Mesenchymal stem cell (in vitro differentiated cells and primary cell): Measurements from ENCODE around the gene SCART1.

Experiments
- DNase-seq: peaks from one replicate; pipeline ENCODE4 v3.0.0-alpha.2; 2013
- H2AFZ ChIP-seq: one replicate; pipeline ENCODE4 v1.6.1; 2013; ENCODE audit warnings: low read depth, mild to moderate bottlenecking, control low read depth, inconsistent platforms, low read length, moderate library complexity
- H2AK5ac ChIP-seq: 2 replicates; pipeline ENCODE4 v1.6.1; 2013; ENCODE audit warnings: low read length, moderate library complexity, mild to moderate bottlenecking, inconsistent platforms; ENCODE audit not compliant: severe bottlenecking
- H2BK120ac ChIP-seq: one replicate; pipeline ENCODE4 v1.6.1; 2013; ENCODE audit warnings: low read depth, mild to moderate bottlenecking, inconsistent platforms, low read length, moderate library complexity
- H2BK12ac ChIP-seq, 2 experiments: one replicate each; pipeline ENCODE4 v1.6.1; 2013; ENCODE audit warnings: inconsistent platforms in 2 of 2, low read length in 2 of 2, mild to moderate bottlenecking in 2 of 2, moderate library complexity in 2 of 2, control low read depth in 1 of 2
- H2BK15ac ChIP-seq: one replicate; pipeline ENCODE4 v1.6.1; 2013; ENCODE audit warnings: mild to moderate bottlenecking, low read depth, inconsistent platforms; ENCODE audit not compliant: poor library complexity, severe bottlenecking
- H2BK5ac ChIP-seq: 2 replicates; pipeline ENCODE4 v1.6.1; 2013; ENCODE audit warnings: low read depth, mild to moderate bottlenecking, low read length, control low read depth, inconsistent platforms; ENCODE audit not compliant: poor library complexity, severe bottlenecking
- H3K14ac ChIP-seq, 2 experiments: one replicate each; pipeline ENCODE4 v1.6.1; 2013; ENCODE audit warnings: inconsistent platforms in 2 of 2, low read length in 2 of 2, control low read depth in 1 of 2, mild to moderate bottlenecking in 1 of 2, moderate library complexity in 1 of 2
- H3K18ac ChIP-seq, 2 experiments: one replicate each; pipeline ENCODE4 v1.6.1; 2013; ENCODE audit warnings: inconsistent platforms in 2 of 2, low read length in 2 of 2, control low read depth in 1 of 2, low read depth in 1 of 2, mild to moderate bottlenecking in 1 of 2
- H3K23ac ChIP-seq, 2 experiments: one replicate each; pipeline ENCODE4 v1.6.1; 2013; ENCODE audit warnings: inconsistent platforms in 2 of 2, low read length in 2 of 2, mild to moderate bottlenecking in 2 of 2, moderate library complexity in 2 of 2, control low read depth in 1 of 2
- H3K27ac ChIP-seq: 2 replicates; pipeline ENCODE4 v1.5.1; 2013; ENCODE audit warnings: mild to moderate bottlenecking, moderate library complexity, low read length, control low read depth, inconsistent platforms; ENCODE audit not compliant: poor library complexity, severe bottlenecking
- H3K27me3 ChIP-seq, 2 experiments: 2 replicates each; pipeline versions ENCODE4 v1.6.1 to v1.7.0; 2013; ENCODE audit warnings: low read length in 2 of 2, mild to moderate bottlenecking in 2 of 2, moderate library complexity in 2 of 2, control low read depth in 1 of 2, inconsistent platforms in 1 of 2; ENCODE audit not compliant: control insufficient read depth in 1 of 2, insufficient read depth in 1 of 2
- H3K36me3 ChIP-seq, 2 experiments: 2 replicates each; pipeline versions ENCODE4 v1.6.1 to v1.7.0; 2013; ENCODE audit warnings: low read length in 2 of 2, control low read depth in 1 of 2, inconsistent platforms in 1 of 2, low read depth in 1 of 2, mild to moderate bottlenecking in 1 of 2; ENCODE audit not compliant: insufficient read depth in 2 of 2, control insufficient read depth in 1 of 2
- H3K4ac ChIP-seq, 2 experiments: one replicate each; pipeline ENCODE4 v1.6.1; 2013; ENCODE audit warnings: inconsistent platforms in 2 of 2, low read length in 2 of 2, mild to moderate bottlenecking in 2 of 2, moderate library complexity in 2 of 2, control low read depth in 1 of 2, low read depth in 1 of 2
- H3K4me1 ChIP-seq: 2 replicates; pipeline ENCODE4 v1.6.1; 2013; ENCODE audit warnings: low read depth, low read length, control low read depth; ENCODE audit not compliant: control insufficient read depth, insufficient read depth
- H3K4me2 ChIP-seq: 2 replicates; pipeline ENCODE4 v1.6.1; 2013; ENCODE audit warnings: low read length, mild to moderate bottlenecking, inconsistent platforms; ENCODE audit not compliant: poor library complexity, severe bottlenecking
- H3K4me3 ChIP-seq, 2 experiments: 2 replicates each; pipeline versions ENCODE4 v1.5.1 to v1.7.0; 2013; ENCODE audit warnings: low read length in 2 of 2, mild to moderate bottlenecking in 2 of 2, control low read depth in 1 of 2, low read depth in 1 of 2; ENCODE audit not compliant: insufficient read depth in 1 of 2
- H3K79me1 ChIP-seq: replicated peaks from 2 replicates; pipeline ENCODE4 v1.6.1; 2013; ENCODE audit warnings: mild to moderate bottlenecking, control low read depth, low read length, inconsistent platforms; ENCODE audit not compliant: poor library complexity, severe bottlenecking
- H3K9ac ChIP-seq: 2 replicates; pipeline ENCODE4 v1.7.0; 2013; ENCODE audit warnings: mild to moderate bottlenecking, low read length, moderate library complexity
- H3K9me3 ChIP-seq: 2 replicates; pipeline ENCODE4 v1.7.0; 2013; ENCODE audit warnings: mild to moderate bottlenecking, low read length; ENCODE audit not compliant: control insufficient read depth
- H4K8ac ChIP-seq: one replicate; pipeline ENCODE4 v1.6.1; 2013; ENCODE audit warnings: inconsistent platforms, mild to moderate bottlenecking, low read length, moderate library complexity
- H4K91ac ChIP-seq: one replicate; pipeline ENCODE4 v1.6.1; 2013; ENCODE audit warnings: mild to moderate bottlenecking, low read length, inconsistent platforms
- WGBS: methylation state at CpG from one replicate; pipeline ENCODE4 v1.1.7; 2013; ENCODE audit warnings: mixed read lengths; 5-methylcytosine and 5-hydroxymethylcytosine counted together

The SCART1 gene

DNA sequence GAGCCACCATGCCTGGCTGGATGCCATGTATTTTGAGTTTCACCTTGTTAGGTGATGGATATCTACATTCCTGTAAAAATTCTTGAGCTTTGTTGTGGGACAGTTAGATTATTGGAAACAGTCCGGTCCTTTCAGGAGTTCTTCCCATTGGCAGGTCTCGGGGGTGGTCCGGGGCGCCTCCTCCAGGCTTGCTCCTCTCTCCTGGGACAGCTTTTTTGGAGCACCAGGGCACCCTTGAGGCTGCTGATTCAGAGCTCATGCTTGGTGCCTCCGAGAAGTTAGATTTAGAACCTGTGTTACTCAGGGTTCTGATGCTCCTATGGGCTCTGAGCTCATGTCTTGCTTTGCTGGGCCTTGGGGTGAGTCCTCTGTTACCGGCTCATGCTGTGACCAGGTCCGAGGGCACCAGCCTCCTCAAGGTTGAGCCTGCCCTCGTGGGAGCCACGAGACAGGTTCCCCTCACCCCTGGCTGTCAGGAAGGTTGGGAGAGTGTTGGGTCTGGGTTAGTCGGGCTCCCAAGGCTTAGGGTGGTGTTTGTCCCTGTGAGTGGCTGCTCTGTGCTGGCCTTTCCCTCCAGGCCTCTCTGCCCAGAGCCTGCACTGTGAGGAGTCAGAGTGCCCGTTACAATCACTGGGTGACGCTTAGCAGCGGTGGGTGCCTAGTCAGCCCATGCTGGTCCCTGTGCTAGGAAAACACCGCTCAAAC, 35.3 kb upstream of the SCART1 start:
- H2BK15ac ChIP-seq = no peak overlapping the region
- H3K18ac ChIP-seq = no peak overlapping the region
- no peak overlapping the region for H3K4ac ChIP-seq
- H3K27ac ChIP-seq = no peak overlapping the region
- no peak overlapping the region for H2AK5ac ChIP-seq
- H3K4me3 ChIP-seq = no peak overlapping the region
- H2BK120ac ChIP-seq = no peak overlapping the region
- 97% methylated on average over 14 of the region's 14 CpGs for WGBS
- H4K8ac ChIP-seq = no peak overlapping the region
- H3K9ac ChIP-seq = no peak overlapping the region
- H3K9me3 ChIP-seq = no peaks in the 10 kb centered on the region
- H3K23ac ChIP-seq = no peak overlapping the region
- H3K4me1 ChIP-seq = peaks cover 19% of the 10 kb centered on the region
- no peak overlapping the region for H2BK12ac ChIP-seq
- H3K14ac ChIP-seq = no peak overlapping the region
- no peak overlapping the region for H4K91ac ChIP-seq
- peaks cover 0 to 4% of the 10 kb centered on the region in 2 experiments for H3K27me3 ChIP-seq
- H3K4me2 ChIP-seq = no peak overlapping the region
- no peak overlapping the region for H2BK5ac ChIP-seq
- peaks cover 48 to 63% of the 10 kb centered on the region in 2 experiments for H3K36me3 ChIP-seq
- H3K79me1 ChIP-seq = peaks cover 31% of the 10 kb centered on the region
- no peak for DNase-seq
- H2AFZ ChIP-seq = no peak overlapping the region

DNA sequence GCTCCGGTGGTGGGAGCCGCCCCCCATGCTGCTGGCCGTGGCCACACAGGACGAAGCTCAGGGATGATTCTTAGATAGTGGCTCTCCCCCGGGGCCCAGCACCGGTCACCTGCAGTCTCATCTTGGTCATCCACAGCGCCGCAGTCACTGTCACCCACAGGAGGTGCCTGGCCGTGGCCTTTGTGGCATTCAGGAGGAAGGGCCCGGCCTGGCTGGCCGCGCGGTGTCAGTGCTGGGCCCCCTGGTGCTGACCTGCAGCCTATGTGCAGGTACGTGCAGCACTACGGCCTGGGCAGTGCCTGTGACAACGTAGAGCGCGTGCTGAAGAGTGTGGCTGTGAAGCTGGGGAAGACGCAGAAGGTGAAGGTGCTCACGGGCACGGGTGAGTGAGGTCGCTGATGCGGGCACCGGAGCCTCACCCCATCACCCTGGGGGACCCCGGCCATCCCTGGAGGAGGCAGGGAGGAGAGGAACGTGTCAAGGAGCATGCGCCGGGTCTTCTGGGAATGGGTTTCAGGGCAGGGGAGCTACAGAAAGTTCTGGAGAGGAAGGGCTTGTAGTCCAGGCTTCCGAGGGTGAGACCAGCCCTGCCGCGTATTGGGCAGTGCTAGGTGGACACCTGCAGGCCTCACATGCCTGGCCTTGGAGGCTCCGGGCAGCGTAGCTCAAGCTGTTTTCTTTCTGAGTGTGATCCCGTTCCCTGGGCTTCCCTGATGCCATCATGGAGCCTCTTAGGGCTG, 34.4 kb upstream of the SCART1 start:
- DNase-seq = no peak
- no peak overlapping the region for H2BK15ac ChIP-seq
- peaks cover 46 to 63% of the 10 kb centered on the region in 2 experiments for H3K36me3 ChIP-seq
- peaks cover 0 to 4% of the 10 kb centered on the region in 2 experiments for H3K27me3 ChIP-seq
- no peak overlapping the region for H3K4ac ChIP-seq
- no peak overlapping the region for H3K18ac ChIP-seq
- H2AK5ac ChIP-seq = no peak overlapping the region
- no peak overlapping the region for H2BK120ac ChIP-seq
- no peak overlapping the region for H3K27ac ChIP-seq
- peaks cover 20% of the 10 kb centered on the region for H3K4me1 ChIP-seq
- H3K23ac ChIP-seq = no peak overlapping the region
- H2BK5ac ChIP-seq = no peak overlapping the region
- 93% methylated on average over 34 of the region's 34 CpGs for WGBS
- H3K9ac ChIP-seq = no peak overlapping the region
- H3K4me3 ChIP-seq = no peak overlapping the region
- H3K79me1 ChIP-seq = peaks cover 31% of the 10 kb centered on the region
- no peaks in the 10 kb centered on the region for H3K9me3 ChIP-seq
- no peak overlapping the region for H3K4me2 ChIP-seq
- no peak overlapping the region for H4K8ac ChIP-seq
- no peak overlapping the region for H2AFZ ChIP-seq
- no peak overlapping the region for H3K14ac ChIP-seq
- no peak overlapping the region for H2BK12ac ChIP-seq
- H4K91ac ChIP-seq = no peak overlapping the region

DNA sequence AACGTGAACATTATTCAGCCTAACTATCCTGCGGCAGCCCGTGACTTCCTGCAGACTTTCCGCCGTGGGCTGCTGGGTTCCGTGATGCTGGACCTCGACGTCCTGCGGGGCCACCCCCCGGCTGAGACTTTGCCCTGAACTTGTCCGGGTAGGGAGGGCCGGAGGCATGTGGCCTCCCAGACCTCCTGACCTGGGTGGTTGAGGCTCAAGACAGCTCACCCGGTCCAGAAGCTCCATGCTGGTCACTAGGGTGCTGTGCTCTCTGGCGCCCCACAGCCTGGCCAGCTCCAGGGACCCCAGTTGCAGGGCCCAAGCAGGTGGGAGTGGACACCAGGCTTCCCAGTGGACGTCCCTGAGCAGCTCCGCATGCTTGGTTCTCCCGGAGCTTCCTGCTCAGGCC, 33.7 kb upstream of the SCART1 start:
- WGBS = 96% methylated on average over 17 of the region's 17 CpGs

DNA sequence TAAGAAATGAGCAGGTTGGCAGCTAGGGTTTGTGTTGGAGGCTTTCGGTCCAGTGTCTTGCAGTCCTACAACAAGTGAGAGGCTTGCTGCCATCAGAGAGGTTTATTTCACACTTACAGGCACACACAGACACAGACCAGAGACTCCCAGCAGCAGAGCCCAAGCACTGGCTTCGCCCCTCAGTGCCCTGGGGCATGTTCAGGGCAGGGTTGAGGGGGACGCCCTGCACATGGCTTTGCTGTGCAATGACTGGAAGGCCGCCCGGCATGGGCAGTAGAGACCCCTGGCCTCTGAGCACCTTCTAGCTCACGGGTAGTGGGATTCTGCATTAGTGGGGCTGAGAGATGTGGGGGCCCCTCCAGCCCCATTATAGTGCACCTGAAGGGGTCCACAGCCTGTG, 33.2 kb upstream of the SCART1 start:
- no peak overlapping the region for H3K23ac ChIP-seq
- no peak overlapping the region for H3K18ac ChIP-seq
- H3K9ac ChIP-seq = no peak overlapping the region
- H4K8ac ChIP-seq = no peak overlapping the region
- H3K9me3 ChIP-seq = no peaks in the 10 kb centered on the region
- H3K4me3 ChIP-seq = no peak overlapping the region
- H2AFZ ChIP-seq = no peak overlapping the region
- no peak overlapping the region for H2AK5ac ChIP-seq
- H2BK120ac ChIP-seq = no peak overlapping the region
- H3K27ac ChIP-seq = no peak overlapping the region
- DNase-seq = no peak
- H2BK12ac ChIP-seq = no peak overlapping the region
- H4K91ac ChIP-seq = no peak overlapping the region
- no peak overlapping the region for H3K14ac ChIP-seq
- H3K36me3 ChIP-seq = peaks cover 40 to 55% of the 10 kb centered on the region in 2 experiments
- H3K4me2 ChIP-seq = no peak overlapping the region
- peaks cover 20% of the 10 kb centered on the region for H3K4me1 ChIP-seq
- H2BK5ac ChIP-seq = no peak overlapping the region
- H2BK15ac ChIP-seq = no peak overlapping the region
- no peak overlapping the region for H3K4ac ChIP-seq
- H3K79me1 ChIP-seq = peaks cover 27% of the 10 kb centered on the region
- WGBS = 82% methylated on average over 6 of the region's 6 CpGs
- peaks cover 0 to 4% of the 10 kb centered on the region in 2 experiments for H3K27me3 ChIP-seq

More for the DNA sequence above, 33.7 kb upstream of the SCART1 start:
- Histone ChIP-seq H3K36me3 (peaks cover 46 to 59% of the 10 kb centered on the region in 2 experiments), H3K27ac (no peak overlapping the region), H4K91ac (no peak overlapping the region), H3K79me1 (peaks cover 31% of the 10 kb centered on the region), H3K4me2 (no peak overlapping the region), H4K8ac (no peak overlapping the region), H3K23ac (no peak overlapping the region), H2BK120ac (no peak overlapping the region), H2BK15ac (no peak overlapping the region), H2AFZ (no peak overlapping the region), H3K4ac (no peak overlapping the region), H3K9me3 (no peaks in the 10 kb centered on the region), H3K14ac (no peak overlapping the region), H2BK5ac (no peak overlapping the region), H3K4me3 (no peak overlapping the region), H3K4me1 (peaks cover 20% of the 10 kb centered on the region), H2AK5ac (no peak overlapping the region), H3K9ac (no peak overlapping the region), H3K27me3 (peaks cover 0 to 4% of the 10 kb centered on the region in 2 experiments), H2BK12ac (no peak overlapping the region), H3K18ac (no peak overlapping the region)
- no peak for DNase-seq
